ENCODE data around the gene CFAP141. TPM values are rescaled to one million over a fixed set of nuclear protein-coding genes. Genes with fewer than 3 reads are reported as not detected.
"Not testable (repeated sequence)": the region's sequence is repeated elsewhere in the genome, so short reads cannot be mapped to it uniquely, and the experiment has no call there.

Gene CFAP141
- total RNA-seq, 1 donor from 2014 or later: not detected

DNA sequence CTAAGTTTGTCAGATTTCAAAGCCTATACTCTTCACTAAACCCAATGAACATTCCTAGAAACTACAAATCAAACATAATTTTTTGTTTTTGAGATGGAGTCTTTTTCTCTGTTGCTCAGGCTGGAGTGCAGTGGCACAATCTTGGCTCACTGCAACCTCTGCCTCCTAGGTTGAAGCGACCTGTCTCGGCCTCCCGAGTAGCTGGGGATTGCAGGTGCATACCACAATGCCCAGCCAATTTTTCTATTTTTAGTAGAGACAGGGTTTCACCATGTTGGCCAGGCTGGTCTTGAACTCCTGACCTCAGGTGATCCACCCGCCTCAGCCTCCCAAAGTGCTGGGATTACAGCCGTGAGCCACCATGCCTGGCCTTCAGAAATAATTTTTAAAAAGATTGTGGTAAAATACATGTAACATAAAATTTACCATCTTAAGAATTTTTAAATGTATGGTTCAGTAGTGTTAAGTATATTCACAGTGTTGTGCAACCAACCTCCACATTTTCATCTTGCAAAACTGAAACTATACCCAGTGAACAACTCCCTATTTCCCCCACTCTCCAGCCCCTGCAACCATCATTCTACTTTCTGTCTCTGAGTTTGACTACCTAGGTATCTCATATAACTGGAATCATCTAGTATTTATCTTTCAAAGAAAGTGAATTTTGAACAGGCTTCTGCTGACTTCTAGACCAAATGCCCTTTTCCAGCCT, 2.7 kb upstream of the CFAP141 start:
- DNase-seq (ENCODE audit: low read depth in 2 of 2): no peak

DNA sequence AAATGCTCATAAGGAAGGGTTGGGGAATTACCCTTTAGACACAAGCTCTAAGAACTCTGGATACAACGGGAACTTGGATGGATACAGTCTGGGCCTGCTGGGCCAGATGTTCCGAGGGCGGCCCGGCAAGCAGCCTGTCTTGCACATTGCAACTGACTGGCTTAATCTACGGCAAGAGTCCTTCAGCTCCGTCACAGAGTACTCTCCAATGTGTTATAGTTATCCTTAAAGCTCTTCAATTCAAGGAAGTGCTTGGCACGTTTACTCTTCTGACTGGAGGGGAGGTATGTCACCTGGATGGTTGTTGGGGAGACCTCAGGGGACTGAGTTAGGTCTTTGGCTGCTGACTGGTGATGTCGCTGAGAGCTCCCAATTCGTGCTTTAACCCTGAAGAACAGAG, 1.1 kb upstream of the CFAP141 start:
- no peak for DNase-seq (ENCODE audit: low read depth in 2 of 2)

DNA sequence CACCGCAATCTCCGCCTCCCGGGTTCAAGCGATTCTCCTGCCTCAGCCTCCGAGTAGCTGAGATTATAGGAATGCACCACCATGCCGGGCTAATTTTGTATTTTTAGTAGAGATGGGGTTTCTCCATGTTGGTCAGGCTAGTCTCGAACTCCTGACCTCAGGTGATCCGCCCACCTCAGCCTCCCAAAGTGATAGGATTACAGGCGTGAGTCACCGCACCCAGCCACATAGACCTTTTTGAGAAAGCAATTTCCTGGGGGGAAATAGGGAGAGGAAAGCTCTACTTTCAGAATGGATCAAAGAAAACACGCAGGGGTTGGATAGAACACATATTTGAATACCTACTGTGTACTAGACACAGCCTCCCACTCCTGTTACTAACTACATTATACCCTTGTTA, 355 bp downstream of the CFAP141 start:
- not testable (repeated sequence) for DNase-seq (ENCODE audit: low read depth in 2 of 2)

DNA sequence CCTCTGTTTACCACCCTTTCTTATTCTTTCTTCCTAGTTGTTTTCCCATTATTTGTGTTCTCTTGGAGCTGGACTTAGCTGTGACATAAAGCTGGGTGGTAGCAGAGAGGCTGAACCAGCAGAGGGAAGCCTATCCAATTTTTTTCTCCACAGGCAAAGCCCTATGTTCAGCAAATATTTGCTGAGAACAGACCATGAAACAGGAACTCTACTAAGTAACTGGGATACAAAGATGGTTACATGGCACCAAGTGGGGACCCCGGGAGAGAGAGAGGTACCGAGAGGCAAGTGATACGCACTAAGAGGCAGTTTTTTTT, 6.6 kb downstream of the CFAP141 start:
- peak in 1 of 2 donors; percentile 35 for DNase-seq (ENCODE audit: low read depth in 2 of 2)

DNA sequence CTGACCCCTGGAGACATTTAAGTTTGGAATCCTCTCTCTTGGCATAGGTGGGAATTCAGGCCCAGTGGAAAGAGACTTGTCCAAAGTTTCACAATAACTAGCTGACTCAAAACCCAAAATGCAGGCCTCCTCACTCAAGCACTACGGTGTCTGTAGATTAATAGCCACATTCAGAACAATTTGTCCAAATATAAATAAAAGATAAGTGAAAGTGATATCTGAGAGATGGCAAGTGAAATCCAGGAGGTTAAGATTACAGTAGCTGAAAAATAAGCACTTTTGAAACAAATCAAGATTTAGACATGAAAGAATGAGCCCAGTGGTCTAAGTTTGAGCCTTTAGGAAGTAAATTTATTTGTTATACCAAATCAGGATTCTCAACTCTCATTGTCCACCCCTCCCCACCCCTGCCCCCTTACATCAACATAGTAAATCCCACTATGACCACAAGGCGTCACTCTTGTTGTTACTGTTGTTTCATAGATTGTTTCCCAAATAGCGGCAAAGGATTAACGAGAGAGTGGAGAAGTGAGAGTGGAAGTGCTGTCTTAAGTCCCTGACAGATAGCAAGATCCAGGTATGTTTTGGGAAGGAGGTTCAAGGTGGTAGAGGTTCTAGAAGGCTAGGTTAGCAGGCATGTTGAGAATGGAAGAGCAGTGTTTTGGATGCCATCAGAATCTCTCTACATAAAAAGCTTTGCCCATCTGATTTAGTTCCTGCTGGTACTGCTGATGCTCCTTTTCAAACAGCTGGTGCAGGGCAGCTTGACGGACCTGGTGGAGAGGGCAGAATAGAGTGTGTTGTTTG, 7.2 kb downstream of the CFAP141 start:
- peak; percentile 71 to 81 for DNase-seq (ENCODE audit: low read depth in 2 of 2)

DNA sequence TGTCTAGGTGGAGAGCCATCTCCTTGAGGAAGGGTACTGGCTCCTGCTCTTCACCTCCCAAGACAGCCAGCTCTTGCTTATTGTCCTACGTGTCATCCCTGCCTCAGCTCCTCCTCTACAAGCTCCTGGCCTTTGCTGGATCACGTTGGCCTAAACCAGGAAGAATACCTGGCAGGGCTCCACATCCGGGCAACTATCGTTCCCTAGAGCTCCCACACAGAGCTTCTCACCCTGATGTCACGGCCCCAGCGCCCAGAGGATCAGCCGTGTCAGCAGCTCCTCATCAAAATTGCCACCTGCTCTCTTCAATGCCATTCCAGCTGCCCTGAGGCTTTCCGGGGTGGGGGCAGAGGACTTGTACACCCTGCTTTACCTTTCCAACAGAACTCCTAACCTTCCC, 12.3 kb downstream of the CFAP141 start:
- peak in 1 of 2 donors; percentile 80 for DNase-seq (ENCODE audit: low read depth in 2 of 2)

DNA sequence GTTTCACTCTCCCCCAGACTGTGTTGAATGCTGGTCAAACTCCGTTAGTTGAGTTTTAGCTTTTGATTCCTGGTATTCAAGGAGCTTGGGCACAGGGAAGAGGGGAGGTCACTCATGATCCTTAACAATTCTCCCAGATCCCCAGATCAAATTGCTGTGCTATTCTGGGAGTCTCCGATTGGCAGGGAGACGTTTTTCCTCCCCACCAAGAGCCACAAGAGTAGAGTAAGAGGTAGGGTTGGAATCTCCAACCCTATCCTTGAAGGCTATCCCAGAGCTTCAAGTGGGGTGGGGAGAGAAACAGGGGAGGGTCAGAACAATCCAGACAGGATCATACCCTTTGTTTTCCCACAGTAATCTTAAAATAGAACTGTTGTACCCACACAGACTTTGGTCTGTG, 13.7 kb downstream of the CFAP141 start:
- DNase-seq (ENCODE audit: low read depth in 2 of 2): no peak

DNA sequence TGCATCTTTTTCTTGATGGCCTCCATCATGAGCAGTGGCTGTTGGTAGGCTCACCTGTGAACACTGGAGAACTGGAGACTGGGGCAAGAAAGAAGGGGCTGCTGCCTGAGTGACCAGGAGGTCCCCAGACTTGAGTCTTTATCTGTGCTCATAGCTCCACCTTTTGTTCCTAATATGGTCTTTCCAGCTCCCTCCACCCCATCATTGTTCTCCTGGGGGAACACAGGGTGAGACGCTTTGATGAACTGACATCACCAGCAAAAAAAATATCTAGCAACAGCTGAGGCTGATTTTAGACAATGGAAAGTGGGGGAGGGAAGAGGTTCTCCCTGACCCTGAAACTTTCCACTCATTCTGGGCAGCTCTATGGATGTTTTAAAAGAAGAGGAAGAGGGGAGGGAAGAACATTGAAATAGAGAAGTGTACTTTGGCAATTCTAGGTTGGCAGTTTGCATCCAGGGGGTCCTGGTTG, 14.1 kb downstream of the CFAP141 start, which contains the start of gene TPM3:
Gene TPM3, minus strand, starts transcription at position 111 of the 472 bp plus-strand sequence. Its CDS starts 82 bp downstream, at position 29.
- DNase-seq (ENCODE audit: low read depth in 2 of 2): peak; percentile 72 to 94

DNA sequence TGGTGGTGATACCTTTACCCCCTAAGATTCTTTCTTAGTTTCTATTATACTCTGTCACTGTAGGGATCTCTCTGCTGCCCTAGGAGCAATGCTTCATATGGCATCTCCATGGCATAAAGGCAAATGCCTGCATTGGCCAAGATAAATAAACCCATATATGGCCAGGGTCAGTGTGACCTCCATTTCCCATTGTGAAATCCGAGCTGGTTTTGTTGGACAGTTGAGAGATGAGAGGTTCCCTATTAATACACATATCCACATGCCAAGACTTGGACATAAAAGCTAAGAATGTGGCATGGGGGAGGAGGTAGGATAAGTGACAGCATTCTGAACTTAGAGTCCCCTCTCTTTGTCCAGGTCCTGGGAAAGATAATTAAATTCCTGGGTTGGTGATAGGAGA, 15.6 kb downstream of the CFAP141 start:
- DNase-seq (ENCODE audit: low read depth in 2 of 2): peak; percentile 77 to 91

DNA sequence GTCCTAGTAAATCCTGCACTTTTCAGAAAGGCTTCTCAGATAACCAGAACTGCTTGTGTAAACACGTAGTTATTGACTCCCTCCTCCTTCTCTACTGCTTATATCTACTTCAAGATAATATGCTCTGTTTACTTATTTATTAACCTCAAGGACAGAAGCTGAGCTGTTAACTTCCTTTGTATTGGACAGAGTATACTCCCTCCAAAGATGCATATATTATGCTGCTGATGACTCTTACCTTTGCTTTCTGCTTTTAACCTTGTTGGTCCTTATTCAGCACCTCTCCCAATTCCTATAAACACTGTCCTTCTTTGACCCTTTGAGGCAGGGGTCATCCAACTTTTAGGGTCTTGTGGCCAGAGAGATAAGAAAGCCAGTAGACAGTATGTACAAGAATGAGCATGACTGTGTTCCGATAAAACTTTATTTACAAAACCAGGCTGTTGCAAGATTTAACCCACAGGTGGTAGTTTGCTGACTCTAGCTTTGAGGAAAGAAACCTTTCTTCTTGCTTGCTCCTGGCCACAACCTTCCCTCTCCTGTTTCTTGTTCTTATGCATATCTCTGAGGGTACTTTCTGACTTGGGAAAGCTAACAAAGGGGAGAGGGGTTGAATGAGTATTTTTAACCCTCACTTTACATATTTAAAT, 19.2 kb downstream of the CFAP141 start:
- DNase-seq (ENCODE audit: low read depth in 2 of 2): no peak

DNA sequence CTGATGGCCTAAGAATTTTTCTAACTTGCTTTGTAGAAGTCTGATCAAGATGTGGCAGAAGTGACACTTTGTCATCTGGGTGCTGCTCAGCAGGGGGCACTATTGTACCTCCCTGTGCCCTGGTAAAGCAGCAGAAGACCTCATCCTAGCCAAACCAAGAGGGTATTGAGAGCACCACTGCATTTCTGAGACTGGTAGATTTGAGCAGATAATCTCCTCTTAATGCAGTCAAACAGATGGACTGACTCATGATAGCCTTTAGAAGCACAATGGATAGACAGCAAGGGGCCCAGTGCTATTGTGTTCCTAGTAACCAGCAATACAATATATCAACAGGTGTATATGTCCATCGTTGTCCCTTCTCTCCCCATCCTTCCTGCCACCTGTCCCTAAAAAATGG, 20.0 kb downstream of the CFAP141 start:
- peak; percentile 80 to 84 for DNase-seq (ENCODE audit: low read depth in 2 of 2)

DNA sequence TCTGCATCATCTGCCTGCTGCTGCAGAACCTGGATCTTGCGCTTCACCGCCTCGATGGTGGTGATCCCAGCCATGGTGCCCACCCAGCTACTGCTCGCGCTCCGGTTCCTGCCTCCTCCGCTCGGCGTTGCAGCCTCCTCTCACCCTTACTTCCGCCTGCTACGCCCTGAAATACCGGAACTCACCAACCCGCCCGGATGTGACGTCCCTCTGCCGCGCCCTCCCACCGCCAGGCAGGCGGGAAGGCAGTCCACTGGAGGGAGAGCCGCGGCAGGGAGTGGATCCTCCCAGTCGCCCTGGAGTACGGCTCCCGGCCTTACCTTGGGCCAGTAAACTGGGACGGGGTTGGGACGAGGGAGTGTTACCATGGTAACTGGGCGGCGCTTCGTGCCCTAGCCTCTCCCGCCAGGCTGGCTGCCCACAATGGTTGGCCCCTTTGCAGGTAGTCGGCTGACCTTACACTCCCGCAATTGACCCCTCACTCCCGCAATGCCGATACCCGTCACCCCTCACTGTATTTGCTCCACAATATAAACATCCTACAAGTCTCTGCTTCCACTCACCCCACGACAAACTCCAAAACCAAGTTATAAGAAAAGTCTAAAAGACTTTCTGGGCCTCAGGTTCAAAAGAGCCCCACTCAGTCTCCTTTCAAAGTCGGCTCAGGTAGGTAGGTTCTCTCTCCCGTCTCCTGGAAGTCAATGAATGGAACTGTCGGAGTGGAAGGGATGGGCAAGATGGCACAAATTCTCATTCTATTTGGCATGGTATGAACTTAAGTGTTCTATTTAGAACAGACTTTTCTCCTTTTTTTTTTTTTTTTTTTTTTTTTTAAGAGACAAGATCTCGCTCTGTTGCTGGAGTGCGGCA, 22.9 kb downstream of the CFAP141 start:
- peak; percentile 96 to 97 for DNase-seq (ENCODE audit: low read depth in 2 of 2)

DNA sequence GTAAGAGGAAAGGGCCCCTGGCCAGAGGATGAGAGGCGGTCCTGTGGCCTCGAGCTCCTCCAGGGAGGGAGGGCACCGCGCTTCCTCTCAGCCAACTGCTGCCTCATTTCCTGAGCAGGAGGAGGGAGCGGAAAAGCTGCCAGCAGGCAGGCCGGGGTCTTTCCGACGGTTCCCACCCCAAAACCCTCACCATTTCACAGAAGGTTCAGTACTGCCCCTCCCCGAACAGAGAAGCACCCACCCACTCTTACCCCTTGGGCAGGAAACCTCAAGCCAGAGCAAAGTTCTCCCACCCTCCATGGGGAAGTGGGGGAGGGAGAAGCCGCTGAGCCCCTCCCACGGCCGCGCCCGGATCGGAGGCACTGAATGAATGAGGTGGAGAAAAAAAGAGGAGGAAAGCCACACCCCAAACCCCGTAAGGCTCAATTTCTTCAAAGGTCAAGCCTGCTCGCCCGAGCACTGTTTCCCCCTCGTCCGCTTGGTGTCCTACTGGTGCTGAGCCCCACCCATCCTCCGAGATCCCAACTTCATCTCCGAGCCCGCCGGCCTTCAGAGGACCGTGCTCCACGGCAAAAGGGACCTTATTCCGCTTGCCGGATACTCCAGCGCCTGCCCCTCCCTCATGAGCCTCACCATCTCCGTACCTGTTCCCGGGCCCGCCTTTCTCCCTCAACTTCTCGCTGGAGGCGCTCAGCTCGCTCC, 23.6 kb downstream of the CFAP141 start:
- DNase-seq (ENCODE audit: low read depth in 2 of 2): peak; percentile 76 to 82

DNA sequence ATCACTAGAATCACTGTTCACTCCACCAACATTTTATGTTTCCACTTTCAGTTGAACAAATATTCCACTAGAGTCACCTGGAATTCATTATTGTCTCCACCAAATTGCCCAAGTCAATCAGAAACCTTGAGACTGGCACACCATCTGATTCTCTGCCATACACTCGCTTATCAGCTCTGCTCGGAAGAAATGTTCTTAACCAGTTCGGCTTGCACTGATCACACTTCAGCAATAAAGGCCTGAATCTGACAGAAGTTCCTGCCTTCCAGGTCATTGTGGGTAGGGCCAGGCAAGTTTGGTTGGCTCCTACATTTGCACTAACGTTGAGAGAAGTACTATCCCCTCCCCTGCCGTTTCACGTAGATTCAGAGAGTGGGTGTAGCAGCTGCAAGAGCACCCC, 24.2 kb downstream of the CFAP141 start:
- DNase-seq (ENCODE audit: low read depth in 2 of 2): no peak

DNA sequence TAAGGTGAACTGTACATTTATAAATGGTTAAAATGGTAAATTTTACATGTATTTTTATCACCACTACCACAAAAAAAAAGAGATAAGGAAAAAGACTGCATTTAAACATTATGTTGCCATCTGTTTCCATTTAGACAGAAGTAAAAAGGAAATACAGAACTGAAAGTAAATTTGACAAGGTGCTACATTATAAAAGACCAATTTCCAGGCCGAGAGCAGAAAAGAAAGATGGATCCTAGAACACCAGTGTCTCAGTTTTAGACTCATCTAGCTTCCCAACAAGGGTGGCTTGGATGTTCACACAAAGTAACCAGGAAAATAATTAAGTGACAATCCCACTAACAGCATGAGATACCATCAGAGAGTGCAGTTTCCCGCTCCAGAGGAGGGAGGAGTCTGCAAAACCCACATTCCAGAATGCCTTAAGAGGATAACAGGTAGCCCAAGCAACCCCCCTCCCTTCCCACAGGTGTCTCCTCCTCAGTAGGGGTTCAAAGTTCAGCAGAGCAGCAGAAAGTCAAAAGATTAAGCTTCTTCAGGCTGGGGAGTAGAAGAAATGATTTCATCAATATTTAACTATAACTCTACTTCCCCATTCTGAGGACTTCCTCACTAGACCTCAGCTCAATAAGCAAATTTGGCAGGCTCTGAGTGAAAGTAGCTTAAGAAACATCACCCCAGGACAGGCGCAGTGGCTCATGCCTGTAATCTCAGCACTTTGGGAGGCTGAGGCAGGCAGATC, 26.0 kb downstream of the CFAP141 start:
- DNase-seq (ENCODE audit: low read depth in 2 of 2): no peak

DNA sequence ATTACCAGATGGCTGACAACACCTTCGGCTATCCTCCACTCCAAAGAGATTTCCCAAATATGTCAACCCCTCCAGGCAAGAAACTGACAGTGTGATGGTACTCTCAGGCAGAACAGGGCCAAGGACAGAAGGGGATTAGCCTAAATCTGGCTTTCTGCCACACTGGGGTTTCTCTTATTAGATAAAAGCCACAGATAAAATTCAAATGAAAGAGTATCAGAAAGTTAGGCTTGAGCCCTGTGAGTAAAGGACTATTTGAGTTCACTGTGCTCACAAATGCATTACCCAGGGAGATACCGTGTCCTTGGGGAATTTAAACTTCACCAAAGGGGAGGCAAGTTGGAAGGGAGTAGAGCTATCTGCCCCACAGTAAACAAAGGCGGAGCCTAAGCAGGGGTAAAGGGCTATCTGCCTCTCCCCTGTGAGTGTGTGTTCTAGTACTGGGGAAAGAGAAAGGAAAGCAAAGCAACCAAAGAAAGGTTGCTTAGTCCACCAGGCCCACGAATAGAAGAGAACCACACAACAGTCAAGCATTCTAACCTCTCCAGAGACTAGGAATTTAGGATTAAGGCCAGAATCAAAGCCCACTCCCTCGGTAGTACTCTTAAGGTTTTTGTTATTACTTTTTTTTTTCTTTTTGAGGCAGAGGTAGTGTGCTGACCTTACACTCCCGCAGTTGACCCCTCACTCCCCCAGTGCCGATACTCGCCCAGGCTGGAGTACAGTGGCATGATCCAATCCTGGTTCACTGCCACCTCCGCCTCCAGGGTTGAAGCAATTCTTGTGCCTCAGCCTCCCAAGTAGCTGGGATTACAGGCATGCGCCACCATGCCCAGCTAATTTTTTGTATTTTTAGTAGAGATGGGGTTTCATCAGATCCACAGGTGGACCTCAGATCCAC, 27.0 kb downstream of the CFAP141 start:
- peak in 1 of 2 donors; percentile 19 for DNase-seq (ENCODE audit: low read depth in 2 of 2)

DNA sequence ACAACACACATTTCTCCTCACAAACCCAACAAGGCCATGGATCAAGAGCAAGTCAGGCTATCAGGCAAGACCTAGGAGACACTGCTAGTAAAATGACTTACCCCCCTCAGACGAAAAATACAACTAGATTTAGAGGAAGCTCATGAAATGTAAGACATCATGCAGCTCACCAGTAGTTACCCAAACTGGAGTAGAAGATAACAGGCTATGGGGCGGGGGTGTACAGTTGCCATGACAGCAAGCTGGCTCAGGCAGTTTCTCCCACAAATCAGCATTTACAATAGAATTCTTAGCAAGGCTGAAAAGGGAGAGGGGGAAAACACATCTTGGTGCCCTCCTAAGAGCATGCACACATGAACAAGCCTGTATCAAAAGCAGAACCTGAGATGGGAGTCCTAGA, 28.1 kb downstream of the CFAP141 start:
- no peak for DNase-seq (ENCODE audit: low read depth in 2 of 2)

DNA sequence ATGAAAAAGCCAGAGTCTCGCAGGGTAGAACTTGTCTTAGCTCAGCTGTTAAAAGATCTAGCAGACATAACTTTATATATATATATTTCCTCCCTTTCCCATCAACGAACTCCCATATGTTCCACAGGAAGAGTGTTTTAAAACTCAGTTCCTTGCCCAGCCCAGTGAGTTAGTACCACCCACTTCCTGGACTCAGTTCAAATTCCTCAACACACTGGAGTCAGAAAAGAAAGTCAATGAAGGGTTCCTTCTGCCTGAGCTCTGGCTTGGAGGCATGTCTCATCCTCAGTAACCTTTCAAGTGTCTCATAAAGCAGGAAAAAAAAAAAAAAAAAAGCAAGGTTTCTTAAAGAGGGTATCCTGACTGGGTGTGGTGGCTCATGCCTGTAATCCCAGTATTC, 29.8 kb downstream of the CFAP141 start:
- DNase-seq (ENCODE audit: low read depth in 2 of 2): peak in 1 of 2 donors; percentile 82

DNA sequence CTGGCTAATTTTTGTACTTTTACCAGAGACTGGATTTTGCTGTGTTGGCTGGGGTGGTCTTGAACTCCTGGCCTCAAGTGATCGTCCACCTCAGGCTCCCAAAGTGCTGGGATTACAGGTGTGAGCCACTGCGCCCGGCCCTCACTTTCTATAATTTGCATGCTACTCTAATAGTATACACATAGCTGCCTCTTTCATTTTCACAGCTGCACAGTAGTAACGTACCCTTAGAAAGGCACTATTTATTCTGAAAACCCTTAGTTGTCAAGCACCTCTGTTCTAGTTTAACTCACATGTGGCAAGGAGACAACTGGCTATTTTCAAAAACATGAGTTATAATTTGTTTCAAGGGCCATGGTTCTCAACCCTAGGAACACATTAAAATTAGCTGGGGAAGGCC, 31.5 kb downstream of the CFAP141 start:
- no peak for DNase-seq (ENCODE audit: low read depth in 2 of 2)

Measured in lung microvascular endothelial cell (primary cell).